Measurements from ENCODE around the gene RPL18. TPM values are rescaled to one million over a fixed set of nuclear protein-coding genes. Genes with fewer than 3 reads are reported as not detected.

RPL18 gene
- total RNA-seq, 8 experiments from 2014 or later: 1,630 to 4,209 (median 2,425) TPM

DNA sequence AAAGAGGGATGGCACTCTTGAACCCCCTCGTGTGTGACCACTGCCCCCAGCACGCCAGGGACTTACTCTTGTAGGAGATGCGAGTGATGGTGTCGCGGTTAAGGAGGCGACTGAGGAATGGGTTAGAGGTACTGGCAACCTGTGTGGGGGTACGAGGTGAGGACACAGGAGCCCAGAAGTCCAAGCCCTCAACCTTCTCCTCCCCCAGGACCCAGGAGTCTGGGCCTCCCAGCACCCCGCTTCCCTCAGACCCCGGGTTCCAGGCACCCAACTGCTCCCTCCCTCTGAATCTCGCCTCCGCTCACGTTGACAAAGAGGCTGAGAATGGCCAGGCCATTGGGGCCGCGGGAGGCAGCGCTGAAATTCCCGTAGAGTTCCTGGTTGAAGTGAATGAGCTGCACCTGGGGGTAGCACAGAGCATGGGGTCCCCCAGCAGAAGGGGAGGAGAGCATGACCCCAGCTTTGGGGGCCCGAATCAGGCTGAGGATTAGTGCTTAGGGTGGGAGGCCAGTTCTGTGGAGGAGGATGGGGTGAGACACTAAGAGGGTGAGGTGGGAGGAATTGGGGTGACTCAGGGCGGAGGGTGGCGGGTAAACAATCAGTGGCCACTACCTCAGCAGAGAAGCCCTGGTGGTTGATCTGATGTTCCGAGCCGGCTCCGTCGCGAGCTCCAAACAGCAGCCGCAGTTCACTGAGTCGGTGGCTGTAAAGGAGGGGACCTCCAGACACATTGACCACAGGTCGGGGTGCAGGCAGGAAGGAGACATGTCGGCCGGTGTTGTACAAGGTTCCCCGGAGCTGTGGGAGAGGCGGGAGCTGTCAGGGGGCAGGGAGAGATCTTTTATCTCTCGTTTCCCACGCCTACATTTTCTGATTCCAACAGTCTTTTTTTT, 20.8 kb upstream of the RPL18 start:
- in situ Hi-C loops (cut with MboI; ENCODE audit: low pct_unique_long_range_greater_than_20kb in 2 of 9, low sequenced_read_pairs in 9 of 9, unreplicated experiment in 9 of 9): loop anchor here in 1 of 9 experiments (25.0 kb wide), 1 partner anchor 323 kb away; the partner anchor contains the start of genes BAX and FTL
- Histone ChIP-seq H3K27ac (no peak overlapping the region), H3K4me3 (no peak overlapping the region), H3K4me1 (replicated peaks in 1 of 2) (peaks cover 14% of the 10 kb centered on the region in 2 donors)
- 42 to 100% (median 95%) methylated on average over 1 to 22 of the region's 33 CpGs; no CpG with 5 or more reads in 5 of the 10 experiments for WGBS, 10 experiments
- ATAC-seq (replicated peaks in 6 of 8): no peak

GRCh38 chr19:48638831-48639381, 19.9 kb upstream of the RPL18 start:
- in situ Hi-C loops (cut with MboI; ENCODE audit: low pct_unique_long_range_greater_than_20kb in 2 of 9, low sequenced_read_pairs in 9 of 9, unreplicated experiment in 9 of 9): loop anchor here in 1 of 9 experiments (25.0 kb wide), 1 partner anchor 323 kb away; the partner anchor contains the start of genes BAX and FTL
- H3K4me1 ChIP-seq (replicated peaks in 1 of 2): peaks cover 15% of the 10 kb centered on the region in 2 donors
- peak overlapping the region; percentile 74 to 93 for H3K27ac ChIP-seq
- ATAC-seq (replicated peaks in 6 of 8): no peak
- WGBS, 10 experiments: 60 to 100% (median 85%) methylated on average over 1 to 10 of the region's 16 CpGs; no CpG with 5 or more reads in 6 of the 10 experiments
- no peak overlapping the region for H3K4me3 ChIP-seq

DNA sequence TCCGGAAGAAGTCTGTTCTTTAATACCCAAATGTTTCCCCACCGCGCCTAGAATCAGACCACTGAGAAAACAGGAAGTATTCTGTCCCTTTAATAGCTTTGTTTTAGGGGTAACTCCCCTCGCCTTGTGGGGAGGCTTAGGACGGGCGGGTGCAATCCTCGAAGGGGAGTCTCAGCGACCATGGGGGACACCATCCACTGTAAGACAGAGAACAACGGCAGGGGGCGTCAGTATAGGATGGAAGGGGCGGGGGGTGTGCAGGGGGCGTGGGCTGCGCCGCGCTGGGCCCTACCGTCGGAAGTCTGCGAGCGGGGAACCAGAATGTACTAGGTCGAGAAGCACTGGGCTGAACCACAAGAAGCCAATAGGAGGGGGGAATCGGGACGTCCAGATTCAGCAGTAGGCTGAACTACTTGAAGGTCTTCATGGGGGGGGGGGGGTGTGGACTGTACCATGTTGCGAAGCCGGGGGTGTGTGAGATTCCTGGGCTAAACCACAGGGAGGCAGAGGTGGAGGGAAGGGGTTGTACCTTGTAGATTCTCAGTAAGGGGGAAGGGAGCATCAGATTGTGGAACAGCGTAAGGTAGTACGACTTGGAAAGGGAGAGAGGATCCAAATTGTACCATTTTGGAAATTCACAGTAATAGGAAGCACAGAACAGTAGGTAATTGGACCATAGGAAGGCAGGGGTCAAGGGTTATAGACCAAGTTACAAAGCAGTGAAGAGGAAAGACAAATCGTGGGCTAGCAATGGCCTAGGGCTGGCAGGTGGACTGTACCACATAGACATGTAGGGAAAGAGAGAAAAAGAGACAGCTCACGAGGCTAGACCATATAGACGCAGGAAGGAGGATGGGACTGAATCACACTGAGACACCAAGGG, 19.2 kb upstream of the RPL18 start:
- Histone ChIP-seq H3K27ac (peak overlapping the region; percentile 93 to 95), H3K4me3 (peak overlapping the region; percentile 37 to 68 (median 59)), H3K4me1 (replicated peaks in 1 of 2) (peaks cover 21 to 22% of the 10 kb centered on the region in 2 donors)
- in situ Hi-C loops (cut with MboI; ENCODE audit: low pct_unique_long_range_greater_than_20kb in 2 of 9, low sequenced_read_pairs in 9 of 9, unreplicated experiment in 9 of 9): loop anchor here in 1 of 9 experiments (25.0 kb wide), 1 partner anchor 324 kb away; the partner anchor contains the start of genes BAX and FTL
- ATAC-seq (replicated peaks in 6 of 8): peak; percentile 23 to 44 (median 32)
- 0 to 52% (median 0%) methylated on average over 1 to 10 of the region's 29 CpGs; no CpG with 5 or more reads in 5 of the 10 experiments for WGBS, 10 experiments

- Histone ChIP-seq H3K27ac (peak overlapping the region; percentile 93 to 95), H3K4me3 (peak overlapping the region; percentile 45 to 68 (median 59)), H3K4me1 (replicated peaks in 1 of 2) (peaks cover 21 to 23% of the 10 kb centered on the region in 2 donors)
- in situ Hi-C loops (cut with MboI; ENCODE audit: low pct_unique_long_range_greater_than_20kb in 2 of 9, low sequenced_read_pairs in 9 of 9, unreplicated experiment in 9 of 9): loop anchor here in 1 of 9 experiments (25.0 kb wide), 1 partner anchor 325 kb away; the partner anchor contains the start of genes BAX and FTL
- peak; percentile 73 to 83 (median 79) for ATAC-seq (replicated peaks in 6 of 8)
- 0% methylated on average over 2 to 8 of the region's 38 CpGs; no CpG with 5 or more reads in 8 of the 10 experiments for WGBS, 10 experiments
Measured at GRCh38 chr19:48637449-48637947, 18.5 kb upstream of the RPL18 start.

DNA sequence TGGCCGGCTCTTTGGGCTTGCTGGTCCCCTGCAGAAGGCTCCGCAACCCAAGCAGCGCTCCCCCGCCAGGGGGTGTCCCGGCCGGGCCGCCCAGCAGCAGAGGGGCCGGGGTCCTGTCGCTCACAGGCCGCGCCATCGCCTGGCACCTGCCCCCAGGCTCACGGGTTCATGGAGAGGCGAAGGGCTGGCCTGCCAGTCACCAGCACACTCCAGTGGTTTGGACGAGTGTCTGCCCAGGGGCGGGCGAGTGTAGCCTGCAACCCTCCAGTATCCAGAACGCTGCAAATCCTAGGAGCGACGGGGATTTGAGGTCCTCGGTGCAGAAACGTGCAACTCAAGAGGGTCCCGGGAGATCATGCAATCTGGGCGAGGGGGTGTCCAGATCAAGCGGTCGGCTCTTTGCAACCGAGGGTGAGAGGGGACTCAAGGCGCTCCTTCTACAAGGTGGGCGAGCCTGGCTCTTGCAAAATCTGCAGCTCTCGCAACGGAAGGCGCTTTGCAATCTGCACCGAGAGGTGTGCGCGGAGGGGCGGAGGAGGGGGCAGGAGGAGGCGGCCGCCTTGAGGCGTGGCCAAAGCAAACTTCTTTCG, 18.0 kb upstream of the RPL18 start, which contains the start of gene DBP:
Gene DBP, minus strand, starts transcription at position 521 of the 590 bp plus-strand sequence. Its CDS starts 385 bp downstream, at position 136.
- Histone ChIP-seq H3K4me3 (peak within 1 kb of the TSS; percentile 45 to 68 (median 59)), H3K27ac (peak within 1 kb of the TSS; percentile 93 to 95), H3K4me1 (replicated peaks in 1 of 2) (peaks cover 27 to 28% of the 10 kb centered on the region in 2 donors)
- WGBS, 10 experiments: 0% methylated on average over 1 to 9 of the region's 40 CpGs; no CpG with 5 or more reads in 6 of the 10 experiments
- in situ Hi-C loops (cut with MboI; ENCODE audit: low pct_unique_long_range_greater_than_20kb in 2 of 9, low sequenced_read_pairs in 9 of 9, unreplicated experiment in 9 of 9): loop anchor here in 1 of 9 experiments (25.0 kb wide), 1 partner anchor 325 kb away; the partner anchor contains the start of genes BAX and FTL
- ATAC-seq (replicated peaks in 6 of 8): peak; percentile 3 to 12 (median 5)

DNA sequence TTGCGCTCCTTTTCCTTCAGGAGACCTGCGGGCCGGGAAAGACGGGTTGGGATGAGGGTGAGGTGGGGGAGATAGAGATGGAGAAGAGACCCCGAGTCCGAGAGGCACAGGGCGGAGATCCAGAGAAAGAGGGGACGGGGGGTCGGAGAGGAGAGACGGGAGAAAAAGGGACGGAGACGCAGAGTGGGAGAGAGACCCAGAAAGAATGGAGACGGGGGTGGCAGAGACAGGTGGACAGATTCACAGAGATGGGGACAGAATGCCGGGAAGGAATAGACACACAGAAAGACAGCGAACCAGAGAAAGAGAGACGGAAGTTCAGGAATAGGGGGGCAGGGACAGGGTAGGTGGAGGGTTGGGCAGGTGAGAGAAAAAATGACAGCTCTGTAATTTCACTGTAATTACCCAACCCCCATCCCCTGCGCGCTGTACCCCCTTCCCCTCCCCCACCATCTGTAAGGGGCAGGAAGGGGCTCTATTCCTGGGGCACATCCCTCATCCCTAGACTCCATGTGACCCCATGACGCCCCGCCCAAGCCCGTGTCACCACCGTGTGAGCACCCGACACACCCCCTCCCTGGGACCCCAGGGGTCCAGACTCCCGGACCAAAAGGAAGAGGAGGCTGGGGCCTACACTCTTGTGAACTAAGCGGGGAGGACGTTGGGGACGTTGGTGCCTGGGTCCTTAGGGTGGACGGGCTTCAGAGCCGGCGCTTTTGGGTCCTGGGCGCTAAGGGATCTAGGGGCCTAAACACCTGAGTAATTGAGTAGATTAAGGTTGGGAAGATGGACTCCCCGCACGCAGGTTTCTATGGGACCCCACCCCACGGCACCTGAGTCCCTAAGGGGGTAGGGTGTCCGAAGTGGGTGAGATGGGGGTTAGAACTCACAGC, 17.2 kb upstream of the RPL18 start:
- peak overlapping the region; percentile 52 to 64 for H3K27ac ChIP-seq
- in situ Hi-C loops (cut with MboI; ENCODE audit: low pct_unique_long_range_greater_than_20kb in 2 of 9, low sequenced_read_pairs in 9 of 9, unreplicated experiment in 9 of 9): loop anchor here in 1 of 9 experiments (25.0 kb wide), 1 partner anchor 326 kb away; the partner anchor contains the start of genes BAX and FTL
- peak in 1 of 8 experiments; percentile 2 for ATAC-seq (replicated peaks in 6 of 8)
- H3K4me3 ChIP-seq: peak overlapping the region; percentile 45 to 68 (median 59)
- peaks cover 34 to 35% of the 10 kb centered on the region in 2 donors for H3K4me1 ChIP-seq (replicated peaks in 1 of 2)
- WGBS, 10 experiments: 0 to 23% (median 5%) methylated on average over 1 to 11 of the region's 35 CpGs; no CpG with 5 or more reads in 1 of the 10 experiments

- Histone ChIP-seq H3K4me1 (replicated peaks in 1 of 2) (peaks cover 42 to 43% of the 10 kb centered on the region in 2 donors), H3K4me3 (peak overlapping the region; percentile 45 to 68 (median 59)), H3K27ac (peak overlapping the region; percentile 64 to 81)
- WGBS, 10 experiments: 17 to 18% methylated on average over 3 of the region's 67 CpGs; no CpG with 5 or more reads in 8 of the 10 experiments
- ATAC-seq (replicated peaks in 6 of 8): peak in 6 of 8 experiments; percentile 3 to 24 (median 18)
- in situ Hi-C loops (cut with MboI; ENCODE audit: low pct_unique_long_range_greater_than_20kb in 2 of 9, low sequenced_read_pairs in 9 of 9, unreplicated experiment in 9 of 9): loop anchor here in 1 of 9 experiments (25.0 kb wide), 1 partner anchor 327 kb away; the partner anchor contains the start of genes BAX and FTL
Measured at GRCh38 chr19:48635263-48635965, 16.4 kb upstream of the RPL18 start.

DNA sequence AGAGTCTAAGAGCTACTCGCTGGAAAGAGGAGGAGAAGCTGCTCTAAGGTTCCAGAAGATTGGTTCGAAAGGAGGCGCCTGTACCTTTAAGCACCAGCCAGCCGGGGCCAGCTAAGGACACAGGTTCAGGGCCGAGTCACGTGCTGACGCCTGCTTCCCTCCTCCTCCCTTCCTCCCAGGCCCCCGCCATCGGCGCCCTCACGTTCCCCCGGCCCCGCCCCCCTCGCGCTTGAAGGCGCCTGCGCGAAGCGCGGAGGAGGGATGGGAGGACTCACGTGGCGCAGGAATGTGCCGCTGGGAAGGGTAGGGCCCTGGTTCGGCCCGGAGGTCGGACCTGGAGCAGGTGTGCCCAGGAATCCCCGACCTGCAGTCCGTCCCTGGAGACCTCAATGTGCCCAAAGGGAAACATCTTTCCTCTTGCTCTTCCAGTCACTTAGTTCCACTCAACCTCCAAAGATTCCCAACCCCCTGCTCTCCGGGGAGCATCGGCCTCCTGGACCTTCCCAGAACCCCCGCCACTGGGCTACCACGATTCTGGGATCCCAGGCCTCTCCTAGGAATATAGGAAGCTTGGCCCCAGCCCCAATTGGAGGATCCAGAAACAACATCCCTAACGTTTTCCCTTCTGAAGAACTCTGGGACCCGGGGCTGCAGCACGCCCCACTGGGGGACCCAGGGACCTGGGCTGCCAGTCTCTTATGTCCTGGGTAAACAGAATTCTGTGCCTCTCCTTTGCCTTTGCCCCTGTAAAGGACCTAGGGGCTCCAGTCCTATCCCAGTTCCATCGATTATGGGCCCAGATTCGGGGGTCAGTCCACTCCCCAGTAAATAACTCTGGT, 15.7 kb upstream of the RPL18 start:
- in situ Hi-C loops (cut with MboI; ENCODE audit: low pct_unique_long_range_greater_than_20kb in 2 of 9, low sequenced_read_pairs in 9 of 9, unreplicated experiment in 9 of 9): loop anchor here in 1 of 9 experiments (25.0 kb wide), 1 partner anchor 328 kb away; the partner anchor contains the start of genes BAX and FTL

DNA sequence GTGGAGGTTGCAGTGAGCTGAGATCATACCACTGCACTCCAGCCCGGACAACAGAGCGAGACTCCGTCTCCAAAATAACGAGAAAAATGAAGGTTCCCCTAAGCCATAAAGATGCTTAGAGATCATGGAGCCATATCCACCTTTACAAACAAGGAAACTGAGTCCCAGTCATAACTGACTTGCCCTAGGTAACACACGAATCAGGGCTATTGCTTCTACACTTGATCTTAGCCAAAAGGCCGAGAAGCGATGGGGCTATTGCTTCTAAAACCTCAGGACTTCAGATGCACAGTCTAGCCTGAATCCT, 15.0 kb upstream of the RPL18 start:
- Histone ChIP-seq H3K27ac (peak overlapping the region; percentile 10 to 71), H3K4me1 (replicated peaks in 1 of 2) (peaks cover 51 to 56% of the 10 kb centered on the region in 2 donors), H3K4me3 (peak overlapping the region in 4 of 5 donors; percentile 6 to 60 (median 37))
- no peak for ATAC-seq (replicated peaks in 6 of 8)
- WGBS, 10 experiments: 0 to 100% (median 39%) methylated on average over 1 to 7 of the region's 7 CpGs; no CpG with 5 or more reads in 2 of the 10 experiments
- in situ Hi-C loops (cut with MboI; ENCODE audit: low pct_unique_long_range_greater_than_20kb in 2 of 9, low sequenced_read_pairs in 9 of 9, unreplicated experiment in 9 of 9): loop anchor here in 1 of 9 experiments (25.0 kb wide), 1 partner anchor 328 kb away; the partner anchor contains the start of genes BAX and FTL

More for the DNA sequence above, 15.7 kb upstream of the RPL18 start:
- peak; percentile 5 to 33 (median 13) for ATAC-seq (replicated peaks in 6 of 8)
- WGBS, 10 experiments: 0 to 40% (median 3%) methylated on average over 1 to 8 of the region's 37 CpGs; no CpG with 5 or more reads in 4 of the 10 experiments
- Histone ChIP-seq H3K4me1 (replicated peaks in 1 of 2) (peaks cover 48 to 50% of the 10 kb centered on the region in 2 donors), H3K4me3 (peak overlapping the region; percentile 45 to 68 (median 59)), H3K27ac (peak overlapping the region; percentile 54 to 81)

Measured in motor neuron (in vitro differentiated cells).